Activated B cell treated with CpG ODN at 0.5 μM for 24 hours (primary cell): ENCODE measurements around the gene ANKRD13B. TPM values are rescaled to one million over a fixed set of nuclear protein-coding genes. Genes with fewer than 3 reads are reported as not detected.

ENCODE experiments used
- ATAC-seq: fragments of 200-7000 bp; cut with Tn5 transposase; one replicate; pipeline ENCODE4 v1.10.0; 2021; ENCODE audit warnings: low read depth, mild to moderate bottlenecking, moderate library complexity
- CTCF ChIA-PET: fragments of 350-600 bp; sonication (Branson Sonifier 250); formaldehyde crosslinking; loops from one replicate; lab custom pipeline; 2021; ENCODE audit warnings: antibody characterized with exemption; lab: Charles Lee
- POLR2A ChIA-PET: fragments of 350-600 bp; sonication (Branson Sonifier 250); formaldehyde crosslinking; loops from one replicate; lab custom pipeline; 2021; ENCODE audit warnings: antibody characterized with exemption; lab: Charles Lee
- DNase-seq: peaks from one replicate; pipeline ENCODE4 v3.0.0; 2022
- H3K27ac Mint-ChIP-seq: one replicate; pipeline ENCODE4 v1.8.0; 2020; ENCODE audit warnings: mixed read lengths
- H3K27me3 Mint-ChIP-seq: one replicate; pipeline ENCODE4 v1.8.0; 2021; ENCODE audit warnings: mixed read lengths
- H3K36me3 Mint-ChIP-seq: one replicate; pipeline ENCODE4 v1.8.0; 2021; ENCODE audit warnings: low read depth, mixed read lengths
- H3K4me1 Mint-ChIP-seq: one replicate; pipeline ENCODE4 v1.8.0; 2021; ENCODE audit warnings: mixed read lengths
- H3K4me3 Mint-ChIP-seq: one replicate; pipeline ENCODE4 v1.8.0; 2020; ENCODE audit warnings: mild to moderate bottlenecking, mixed read lengths
- H3K9me3 Mint-ChIP-seq: one replicate; pipeline ENCODE4 v1.8.0; 2020; ENCODE audit warnings: mixed read lengths
- CTCF ChIP-seq: fragments of 200-600 bp; IDR thresholded peaks from one replicate; pipeline ENCODE4 v1.8.0; 2022; ENCODE audit warnings: antibody characterized with exemption, mild to moderate bottlenecking
- intact Hi-C: fragments of 100-400 bp; cut with micrococcal nuclease; formaldehyde crosslinking; loops from one replicate; pipeline ENCODE4 v1.15.1; 2024
- total RNA-seq: library from RNA; stranded (reverse); gene quantifications from 2 replicates; pipeline ENCODE4 v1.2.3, GENCODE V29; 2022

ANKRD13B gene
- total RNA-seq, 1 donor from 2014 or later = 3.5 TPM

- DNase-seq (peak; percentile 15), ATAC-seq (no peak)
- CTCF ChIA-PET = interaction anchor here (0.7 to 3.1 kb wide), 8 partner anchors 12 to 423 kb away, joined by 3 to 17 read pairs (median 4); no protein-coding TSS in a partner anchor
- intact Hi-C loops = no loop called here
- H3K4me3 Mint-ChIP-seq = peak overlapping the region; percentile 24
- no peaks in the 10 kb centered on the region for H3K9me3 Mint-ChIP-seq
- POLR2A ChIA-PET = interaction anchor here (0.5 to 1.5 kb wide), 5 partner anchors 43 to 235 kb away, joined by 4 to 6 read pairs (median 4); no protein-coding TSS in a partner anchor
- no peaks in the 10 kb centered on the region for H3K27me3 Mint-ChIP-seq
- H3K4me1 Mint-ChIP-seq = peaks cover 26% of the 10 kb centered on the region
- no peak for TF ChIP-seq CTCF
- no peak overlapping the region for H3K27ac Mint-ChIP-seq
- peaks cover 33% of the 10 kb centered on the region for H3K36me3 Mint-ChIP-seq
Observed at GRCh38 chr17:29571883-29572681, 20.9 kb upstream of the ANKRD13B start.

GRCh38 chr17:29572691-29573557 is 20.0 kb upstream of the ANKRD13B start:
- H3K4me1 Mint-ChIP-seq = peaks cover 26% of the 10 kb centered on the region
- DNase-seq (peak; percentile 77), ATAC-seq (peak; percentile 43)
- H3K27me3 Mint-ChIP-seq = no peaks in the 10 kb centered on the region
- CTCF ChIA-PET = interaction anchor here (0.6 to 9.0 kb wide), 10 partner anchors 13 to 424 kb away, joined by 3 to 57 read pairs (median 4); no protein-coding TSS in a partner anchor
- peak overlapping the region; percentile 24 for H3K4me3 Mint-ChIP-seq
- H3K27ac Mint-ChIP-seq = no peak overlapping the region
- intact Hi-C loops = no loop called here
- no peak for TF ChIP-seq CTCF
- POLR2A ChIA-PET = interaction anchor here (0.5 to 1.5 kb wide), 7 partner anchors 42 to 296 kb away, joined by 3 to 6 read pairs (median 4); no protein-coding TSS in a partner anchor
- no peaks in the 10 kb centered on the region for H3K9me3 Mint-ChIP-seq
- peaks cover 37% of the 10 kb centered on the region for H3K36me3 Mint-ChIP-seq

DNA sequence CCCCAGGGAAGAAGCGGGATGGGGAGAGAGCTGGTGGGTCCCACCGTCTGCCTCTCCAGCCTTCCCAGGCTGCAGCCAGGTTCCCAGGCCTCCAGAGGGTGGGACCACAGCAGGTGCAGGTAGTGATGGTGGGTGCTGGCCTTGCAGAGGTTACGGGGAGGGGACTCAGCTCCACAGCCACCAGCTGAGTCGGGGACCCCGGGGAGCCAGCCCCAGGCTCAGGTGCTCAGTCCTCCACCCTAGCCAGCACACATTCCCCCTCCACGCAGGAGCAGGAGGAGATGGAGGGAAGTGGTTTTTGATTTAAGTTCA is 19.4 kb upstream of the ANKRD13B start:
- no peak for TF ChIP-seq CTCF
- ChIA-PET CTCF (interaction anchor here (0.6 to 9.0 kb wide), 4 partner anchors 18 to 204 kb away, joined by 3 to 57 read pairs (median 14); no protein-coding TSS in a partner anchor), POLR2A (interaction anchor here (0.6 to 1.5 kb wide), 3 partner anchors 42 to 295 kb away, joined by 3 to 5 read pairs (median 4); no protein-coding TSS in a partner anchor)
- no peak for ATAC-seq
- Mint-ChIP-seq H3K27ac (no peak overlapping the region), H3K4me1 (peaks cover 26% of the 10 kb centered on the region), H3K36me3 (peaks cover 39% of the 10 kb centered on the region), H3K4me3 (no peak overlapping the region), H3K27me3 (no peaks in the 10 kb centered on the region), H3K9me3 (no peaks in the 10 kb centered on the region)
- peak; percentile 15 for DNase-seq
- intact Hi-C loops = no loop called here

GRCh38 chr17:29573871-29574731 is 18.8 kb upstream of the ANKRD13B start:
- H3K36me3 Mint-ChIP-seq = peaks cover 45% of the 10 kb centered on the region
- DNase-seq (peak; percentile 9), ATAC-seq (no peak)
- H3K27me3 Mint-ChIP-seq = no peaks in the 10 kb centered on the region
- intact Hi-C loops = no loop called here
- ChIA-PET CTCF (interaction anchor here (0.6 to 9.0 kb wide), 5 partner anchors 17 to 205 kb away, joined by 3 to 70 read pairs (median 17); partner anchors contain the start of gene ANKRD13B), POLR2A (interaction anchor here (0.5 to 1.5 kb wide), 3 partner anchors 41 to 183 kb away, joined by 3 to 5 read pairs (median 4); no protein-coding TSS in a partner anchor)
- H3K9me3 Mint-ChIP-seq = no peaks in the 10 kb centered on the region
- no peak for TF ChIP-seq CTCF
- peaks cover 23% of the 10 kb centered on the region for H3K4me1 Mint-ChIP-seq
- no peak overlapping the region for H3K4me3 Mint-ChIP-seq
- no peak overlapping the region for H3K27ac Mint-ChIP-seq
